GM18519 (cell line): ENCODE data around the gene RPL15.

ENCODE experiments used
- ATAC-seq: cut with Tn5 transposase; IDR thresholded peaks from one replicate; pipeline ENCODE4 v1.9.1; 2021; ENCODE audit warnings: mild to moderate bottlenecking, moderate library complexity; ENCODE audit not compliant: unreplicated experiment, low FRiP score

The RPL15 gene

DNA sequence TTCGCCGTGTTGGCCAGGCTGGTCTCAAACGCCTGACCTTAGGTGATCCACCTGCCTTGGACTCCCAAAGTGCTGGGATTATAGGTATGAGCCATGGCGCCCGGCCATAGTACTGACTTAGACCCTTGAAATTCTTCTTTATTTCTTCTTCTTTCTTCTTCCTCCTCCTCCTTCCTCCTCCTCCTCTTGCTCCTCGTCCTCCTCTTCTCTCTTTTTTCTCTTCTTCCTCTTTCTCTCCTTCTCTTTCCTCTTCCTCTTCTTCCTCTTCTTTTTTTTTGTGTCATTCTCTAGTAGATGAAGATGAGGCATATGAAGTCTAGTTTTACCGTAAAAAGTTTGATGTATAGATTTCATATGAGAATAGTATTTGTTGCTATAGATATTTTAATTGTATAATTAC lies 9.3 kb downstream of the RPL15 start:
- no peak for ATAC-seq

DNA sequence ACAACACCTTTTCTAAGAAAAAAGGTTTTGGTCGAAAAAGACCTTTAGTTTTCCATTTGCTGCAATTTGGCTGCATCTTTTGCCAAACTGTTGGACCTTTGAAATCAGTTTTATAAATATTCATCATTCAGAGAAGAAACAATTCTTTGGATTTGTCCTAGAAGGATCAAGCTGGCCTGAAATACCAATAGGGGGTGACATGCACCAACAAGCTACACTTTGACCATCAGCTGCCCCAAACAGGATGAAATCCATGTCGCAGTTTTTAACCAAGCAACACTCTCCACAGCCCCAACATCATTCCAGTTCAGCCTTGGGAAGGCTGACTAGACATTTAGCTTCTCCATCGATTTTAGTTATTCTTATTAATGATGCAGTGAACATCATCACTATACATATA lies 9.8 kb downstream of the RPL15 start:
- no peak for ATAC-seq

DNA sequence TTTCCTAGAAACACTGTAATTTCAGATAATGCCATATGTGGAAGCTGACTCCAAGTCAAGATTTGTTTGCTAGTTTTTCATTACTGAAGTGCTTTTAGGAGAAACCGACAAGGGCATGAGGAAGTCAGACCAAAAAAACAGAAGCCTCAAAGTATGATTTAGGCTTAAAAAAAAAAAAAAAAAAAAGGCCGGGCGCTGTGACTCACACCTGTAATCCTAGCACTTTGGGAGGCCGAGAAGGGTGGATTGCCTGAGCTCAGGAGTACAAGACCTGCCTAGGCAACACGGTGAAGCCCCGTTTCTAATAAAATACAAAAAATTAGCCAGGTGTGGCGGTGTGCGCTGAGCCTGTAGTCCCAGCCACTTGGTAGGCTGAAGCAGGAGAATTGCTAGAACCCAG lies 11.6 kb downstream of the RPL15 start:
- ATAC-seq: no peak

DNA sequence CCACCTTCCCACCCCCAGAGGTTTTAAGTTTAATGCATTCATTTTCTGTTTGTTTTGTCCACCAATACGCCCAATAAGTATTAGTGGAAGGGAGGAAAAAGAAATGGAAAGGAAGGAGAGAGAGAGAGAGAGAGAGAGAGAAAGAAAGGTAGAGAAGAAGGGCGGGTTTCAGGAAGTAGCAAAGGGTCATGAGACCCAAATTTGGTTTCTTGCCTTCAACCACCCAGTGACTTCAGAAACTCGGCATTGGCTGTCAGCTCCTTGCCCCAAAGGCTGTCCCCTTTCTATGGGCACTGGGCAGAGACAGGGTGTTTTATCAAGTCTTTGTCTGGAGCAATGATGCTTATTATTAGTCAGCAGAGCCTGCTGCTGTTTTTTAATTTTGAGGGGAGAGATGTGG lies 14.7 kb downstream of the RPL15 start:
- no peak for ATAC-seq

DNA sequence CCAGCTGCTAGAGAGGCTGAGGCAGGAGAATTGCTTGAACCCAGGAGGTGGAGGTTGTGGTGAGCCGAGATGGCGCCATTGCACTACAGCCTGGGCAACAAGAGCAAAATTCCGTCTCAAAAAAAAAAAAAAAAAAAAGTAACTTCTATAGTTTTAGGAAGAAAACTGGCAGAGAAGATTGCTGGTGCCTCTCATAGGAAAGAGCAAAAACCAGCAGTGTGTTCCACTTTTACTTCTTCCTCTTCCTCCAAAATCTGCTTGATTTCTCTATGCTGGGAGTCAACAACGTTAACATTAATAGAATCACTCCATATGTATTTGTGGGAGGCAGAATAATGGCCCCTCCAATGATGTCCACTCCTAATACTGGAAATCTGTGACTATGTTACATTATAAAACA lies 15.6 kb downstream of the RPL15 start:
- ATAC-seq: no peak

DNA sequence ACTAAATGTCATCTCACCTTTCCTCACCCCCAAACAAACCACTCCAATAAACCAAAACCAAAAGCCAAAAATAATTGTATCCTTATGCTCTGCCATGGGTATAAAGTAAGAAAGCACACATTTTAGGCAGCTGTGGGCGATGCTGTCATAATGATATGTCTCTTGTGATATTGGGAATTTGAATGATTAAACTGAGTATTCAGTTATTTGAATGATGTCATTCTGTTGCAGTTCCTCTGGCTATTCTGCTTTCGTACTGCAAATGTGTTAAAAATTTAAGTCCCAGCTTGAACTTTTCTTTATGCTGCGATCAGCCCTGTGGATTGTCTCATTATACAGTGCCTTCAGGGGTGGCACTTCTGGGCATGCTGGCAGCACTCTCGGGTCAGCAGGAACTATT lies 17.3 kb downstream of the RPL15 start:
- ATAC-seq: no peak

DNA sequence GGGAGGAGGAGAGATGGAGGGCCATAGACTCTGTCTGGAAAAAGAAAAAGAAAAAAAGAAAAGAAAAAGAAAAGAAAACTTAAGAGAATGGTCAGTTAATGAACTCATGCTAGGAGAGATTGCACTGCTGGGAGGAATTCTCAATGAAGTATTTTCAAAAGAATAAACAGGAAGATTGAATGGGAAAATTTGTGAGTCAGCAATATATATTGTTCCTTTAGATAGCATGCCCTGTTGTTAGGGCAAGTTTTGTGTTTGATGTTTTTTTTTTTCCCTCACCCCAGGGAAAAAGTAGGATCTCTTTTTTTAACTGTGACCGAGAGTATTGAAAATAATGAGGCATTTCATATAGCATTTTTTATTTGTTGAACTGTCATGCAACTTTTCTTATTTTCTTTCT lies 20.4 kb downstream of the RPL15 start:
- no peak for ATAC-seq

DNA sequence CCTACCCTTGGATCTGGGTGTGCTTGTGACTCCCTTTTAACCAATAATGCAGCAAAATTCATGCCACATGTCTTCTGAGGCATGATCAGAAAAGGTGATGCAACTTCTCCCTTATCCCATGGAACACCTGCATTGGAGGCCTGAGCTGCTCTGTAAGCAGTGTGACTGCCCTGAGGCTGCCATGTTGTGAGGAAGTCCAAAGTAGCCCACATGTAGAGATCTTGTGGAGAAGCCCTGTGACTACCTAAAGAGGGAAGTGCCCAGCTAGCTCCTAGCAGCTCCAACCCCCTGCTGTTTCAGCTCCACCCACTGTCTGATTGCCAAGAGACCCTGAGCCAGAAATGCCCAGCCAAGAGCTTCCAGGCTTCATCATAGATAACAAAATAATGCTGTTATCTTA lies 21.8 kb downstream of the RPL15 start:
- ATAC-seq: no peak

DNA sequence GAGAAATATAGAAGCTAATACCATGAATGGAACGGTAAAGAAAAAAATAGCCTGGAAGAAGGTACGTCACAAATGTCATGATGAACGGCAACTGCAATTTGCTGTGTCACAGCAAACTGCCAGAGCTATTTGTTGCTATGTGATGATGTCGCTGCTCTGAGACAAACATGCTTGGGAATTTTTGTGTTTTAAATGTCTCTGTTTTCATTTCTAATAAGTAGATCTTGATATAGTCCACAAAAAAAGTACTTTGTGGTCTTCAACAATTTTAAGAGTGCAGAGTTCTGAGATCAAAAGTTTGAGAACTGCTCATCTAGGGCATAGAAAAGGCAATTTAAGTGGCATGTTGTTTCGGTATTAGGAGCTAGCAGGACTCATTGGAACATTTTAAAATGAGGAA lies 23.8 kb downstream of the RPL15 start:
- ATAC-seq: no peak

DNA sequence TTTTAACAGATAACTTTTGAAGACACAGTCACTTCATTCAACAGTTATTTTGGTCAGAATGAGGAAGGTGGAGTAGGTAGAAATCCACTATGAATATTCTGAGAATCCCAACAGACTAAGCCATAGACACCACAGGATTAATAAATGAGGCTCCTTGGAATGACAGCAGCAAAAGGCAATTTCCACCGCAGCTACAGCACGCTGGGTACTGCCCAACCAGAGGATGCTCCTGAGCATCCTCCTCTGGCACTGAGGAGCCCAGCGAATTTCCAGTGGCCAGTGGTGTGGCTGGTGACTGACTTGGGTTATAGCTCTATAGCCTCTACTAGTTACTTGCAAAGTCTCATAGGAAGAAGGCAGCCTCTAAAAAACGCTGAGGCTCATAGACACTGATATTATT lies 24.5 kb downstream of the RPL15 start:
- ATAC-seq: no peak

DNA sequence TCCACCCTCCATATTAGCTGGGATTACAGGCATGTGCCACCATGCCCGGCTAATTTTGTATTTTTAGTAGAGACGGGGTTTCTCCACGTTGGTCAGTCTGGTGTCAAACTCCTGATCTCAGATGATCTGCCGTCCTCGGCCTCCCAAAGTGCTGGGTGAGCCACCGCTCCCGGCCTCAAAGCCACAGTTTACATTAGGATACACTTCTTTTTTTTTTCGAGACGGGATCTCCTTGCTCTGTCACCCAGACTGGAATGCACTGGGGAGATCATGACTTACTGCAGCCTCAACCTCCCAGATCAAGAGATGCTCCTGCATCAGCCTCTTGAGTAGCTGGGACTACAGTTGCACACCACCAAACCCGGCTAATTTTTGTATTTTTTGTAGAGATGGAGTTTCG lies 25.6 kb downstream of the RPL15 start:
- no peak for ATAC-seq

DNA sequence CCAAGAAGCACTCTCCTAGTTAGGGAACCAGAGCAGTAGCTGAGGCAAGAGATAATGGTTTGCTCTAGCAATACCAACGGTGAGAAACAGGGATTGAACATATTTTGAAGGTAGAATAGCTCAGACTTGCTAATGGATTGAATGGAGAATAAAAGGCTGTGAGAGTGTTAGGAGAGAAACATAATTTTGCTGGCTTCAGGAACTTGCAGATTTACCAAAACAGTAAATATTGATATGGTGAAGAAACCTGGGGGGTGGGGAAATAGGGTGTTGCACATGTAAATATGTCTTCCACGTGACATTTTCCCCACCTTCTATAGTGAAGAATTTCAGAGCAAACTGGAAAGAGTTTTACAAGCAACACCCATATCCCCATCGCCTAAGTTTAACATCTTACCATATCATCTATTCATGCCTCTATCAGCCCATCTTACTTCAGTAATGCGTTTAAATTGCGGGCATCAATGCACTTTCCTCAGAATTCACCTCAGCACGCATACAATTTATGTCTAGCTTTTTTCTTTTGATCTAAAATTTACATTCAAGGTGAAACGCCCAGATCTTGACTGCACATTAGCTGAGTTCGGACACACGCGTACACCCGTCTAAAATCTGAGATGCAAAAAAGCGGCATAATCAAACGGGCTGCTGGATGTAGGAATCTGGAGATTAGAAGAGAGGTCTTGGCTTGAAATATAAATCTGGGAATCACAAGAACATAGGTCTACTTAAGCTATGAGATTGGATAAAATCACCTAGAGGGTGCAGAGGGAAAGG lies 27.3 kb downstream of the RPL15 start:
- no peak for ATAC-seq

DNA sequence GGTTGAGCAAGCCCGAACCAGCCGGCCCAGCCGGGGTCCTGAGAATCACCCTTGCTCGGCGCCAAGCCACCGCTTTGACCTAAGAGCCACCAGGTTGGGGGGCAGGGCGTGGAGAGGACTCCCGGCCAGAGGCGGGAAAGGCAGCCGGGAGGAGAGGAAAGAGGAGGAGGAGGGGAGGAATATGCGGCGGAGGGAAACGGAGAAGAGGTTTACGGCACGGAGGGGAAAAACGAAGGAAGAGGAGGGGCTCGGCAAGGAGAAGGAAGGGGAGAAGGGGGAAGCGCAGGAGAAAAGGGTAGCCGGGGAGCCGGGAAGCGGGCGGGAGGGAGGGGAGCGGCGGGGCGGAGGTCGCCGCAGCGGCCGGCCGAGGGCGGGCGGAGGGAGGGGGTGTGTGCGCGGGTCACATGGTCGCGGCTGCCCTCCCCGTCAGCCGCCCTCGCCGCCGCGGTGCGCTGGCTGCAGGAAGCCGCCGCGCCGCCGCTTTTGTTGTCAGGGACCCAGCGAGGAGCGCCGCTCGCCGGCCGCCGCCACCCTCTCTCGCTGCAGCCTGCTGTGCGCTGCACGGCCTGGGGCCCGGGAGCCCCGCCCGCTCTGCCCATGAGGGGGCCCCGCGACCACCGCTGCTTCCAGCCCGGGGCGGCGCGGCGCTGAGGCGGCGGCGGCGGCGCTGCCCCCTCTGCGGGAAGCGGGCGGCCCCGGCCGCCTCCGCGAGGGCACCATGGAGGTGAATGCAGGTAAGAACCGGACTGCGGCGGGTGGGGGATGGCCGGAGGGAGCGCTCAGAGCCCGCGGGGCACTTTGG lies 28.1 kb downstream of the RPL15 start, which contains the start of gene NR1D2:
Gene NR1D2, plus strand, starts transcription at position 426 of the 802 bp plus-strand sequence. Its CDS starts 293 bp downstream, at position 719.
- peak; percentile 37 for ATAC-seq

DNA sequence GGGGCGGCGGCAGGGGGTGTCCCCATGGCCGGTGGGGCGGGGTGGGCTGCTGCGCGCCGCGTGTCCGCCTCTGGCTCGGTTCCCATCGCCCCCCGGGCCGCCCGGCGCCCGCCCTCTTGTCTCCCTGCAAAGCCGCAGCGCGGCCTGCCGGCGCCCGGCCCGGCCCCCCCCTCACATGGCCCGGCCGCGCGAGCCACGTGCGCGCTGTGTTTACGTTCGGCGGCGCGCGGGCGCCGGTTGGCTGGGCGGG lies 28.7 kb downstream of the RPL15 start:
- ATAC-seq: no peak

DNA sequence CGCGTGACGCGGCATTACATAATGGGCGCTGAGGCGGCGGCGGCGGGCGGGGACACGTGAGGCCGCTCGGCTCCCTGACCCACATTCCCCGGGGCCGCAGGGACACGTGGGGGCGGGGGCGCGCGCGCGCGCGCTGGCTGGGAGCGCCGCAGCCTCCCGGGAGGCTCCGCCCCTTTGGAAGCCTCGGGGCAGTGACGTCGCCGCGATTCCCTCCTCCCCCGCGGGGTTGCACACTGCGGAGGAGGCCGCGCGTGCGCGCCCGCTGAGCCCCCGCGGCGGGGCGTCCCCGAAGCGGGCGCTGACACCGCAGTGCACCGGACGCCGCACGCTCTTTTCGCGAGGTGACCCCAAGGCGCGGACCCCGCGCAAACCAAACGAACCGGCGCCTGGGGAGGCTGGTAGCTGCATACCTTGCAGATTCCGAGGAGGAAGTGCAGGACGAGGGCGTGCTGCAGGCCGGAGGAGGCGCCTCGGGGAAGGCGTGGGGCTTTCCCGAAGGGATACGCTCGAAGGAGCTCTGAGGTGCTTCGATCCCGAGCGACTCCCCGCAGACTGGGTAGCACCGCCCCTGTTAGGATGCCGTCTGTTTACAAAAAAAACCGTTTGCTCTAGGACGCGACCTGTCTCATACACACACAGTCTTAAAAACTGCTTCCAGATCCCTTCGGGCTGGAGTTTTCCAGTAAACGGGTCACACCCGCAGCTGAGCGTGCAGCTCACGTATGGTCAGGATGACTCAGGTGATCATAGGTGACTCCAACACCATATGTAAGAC lies 29.2 kb downstream of the RPL15 start:
- peak; percentile 66 for ATAC-seq

DNA sequence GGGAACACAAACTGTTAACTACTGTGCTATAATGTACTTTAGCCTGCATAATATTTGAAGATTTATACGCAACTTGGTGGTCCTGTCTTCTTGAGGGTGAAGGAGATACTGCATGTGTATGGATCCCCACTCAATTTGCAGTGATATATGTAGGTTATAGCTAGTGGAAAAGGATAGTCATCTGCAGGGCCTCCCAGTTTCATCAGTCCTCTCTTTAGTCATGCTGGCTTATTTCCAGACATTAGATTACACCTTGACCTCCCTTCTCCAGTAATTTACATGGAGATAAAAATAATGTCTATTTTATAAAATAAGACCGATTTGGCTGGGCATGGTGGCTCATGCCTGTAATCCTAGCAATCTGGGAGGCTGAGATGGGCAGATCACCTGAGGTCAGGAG lies 31.8 kb downstream of the RPL15 start:
- no peak for ATAC-seq

DNA sequence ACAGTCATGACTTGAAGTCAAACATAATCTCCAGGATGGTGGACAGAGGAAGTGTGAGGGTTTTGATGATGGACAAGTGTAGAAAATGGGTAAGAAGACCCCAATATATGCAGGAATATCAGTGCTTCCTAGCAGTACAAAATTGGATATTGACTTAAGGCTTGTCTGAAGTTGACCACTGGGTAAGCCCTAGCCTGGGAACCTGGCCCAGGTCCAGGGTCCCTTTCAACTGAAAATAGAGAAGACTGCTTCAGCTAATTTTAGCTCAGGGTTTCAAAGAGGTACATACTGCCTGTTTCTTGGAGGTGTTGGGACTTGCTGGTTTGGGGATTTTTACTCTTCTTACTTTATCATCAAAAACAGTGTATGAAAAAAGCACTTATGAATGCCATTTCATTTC lies 32.9 kb downstream of the RPL15 start:
- ATAC-seq: no peak

DNA sequence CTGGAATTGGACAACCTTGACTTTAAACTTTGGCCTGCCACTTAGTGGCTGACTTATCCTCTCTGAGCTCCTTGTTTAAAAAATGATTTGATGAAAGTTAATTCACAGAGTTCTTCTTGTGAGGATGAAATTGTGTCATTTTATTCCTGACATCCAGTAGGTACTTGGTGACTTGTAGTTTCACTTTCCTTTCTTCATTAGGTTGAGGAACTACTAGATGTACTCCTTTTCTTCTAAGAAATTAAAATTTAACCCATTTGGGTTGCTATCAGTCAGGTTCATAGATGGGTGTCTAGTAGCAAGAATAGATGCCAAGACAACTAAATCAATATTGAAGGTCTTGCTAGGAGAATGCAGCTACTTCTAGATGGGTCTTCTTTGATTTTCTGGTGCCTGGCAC lies 33.4 kb downstream of the RPL15 start:
- ATAC-seq: no peak

DNA sequence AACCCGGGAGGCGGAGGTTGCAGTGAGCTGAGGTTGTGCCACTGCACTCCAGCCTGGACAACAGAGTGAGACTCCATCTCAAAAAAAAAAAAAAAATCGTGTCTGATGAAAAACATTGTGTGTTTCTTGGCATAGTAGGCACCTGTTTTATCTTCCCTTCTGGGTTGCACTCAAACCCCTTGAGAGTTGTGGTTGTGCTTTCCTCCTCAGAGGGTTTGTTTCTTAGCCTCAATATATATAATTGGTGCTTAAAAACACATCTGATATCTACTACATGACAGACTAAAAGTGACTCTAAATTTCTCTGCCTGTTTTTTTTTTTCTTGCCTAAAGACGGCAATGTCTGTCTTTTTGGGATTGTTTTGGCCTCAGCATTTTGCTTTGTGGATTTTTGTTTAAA lies 35.7 kb downstream of the RPL15 start:
- peak; percentile 31 for ATAC-seq

DNA sequence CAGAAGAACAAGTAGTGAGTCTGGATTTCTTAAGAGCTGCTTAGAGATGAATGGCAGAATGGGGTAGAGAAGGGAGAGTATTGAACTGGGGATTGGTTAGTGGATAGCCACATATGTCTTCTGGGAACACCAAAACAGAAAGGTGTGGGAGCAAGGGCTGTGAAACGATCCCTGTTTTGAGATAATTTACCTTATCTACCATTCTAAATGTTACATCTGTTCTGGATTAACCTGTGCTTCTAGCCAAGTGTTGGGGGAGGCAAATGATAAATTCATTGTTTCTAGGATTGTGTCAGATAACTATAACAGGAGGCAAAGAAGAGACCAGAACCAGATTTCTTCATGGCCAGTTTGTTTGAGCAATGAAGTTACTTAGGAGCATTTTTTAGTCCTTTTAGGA lies 36.6 kb downstream of the RPL15 start:
- no peak for ATAC-seq

DNA sequence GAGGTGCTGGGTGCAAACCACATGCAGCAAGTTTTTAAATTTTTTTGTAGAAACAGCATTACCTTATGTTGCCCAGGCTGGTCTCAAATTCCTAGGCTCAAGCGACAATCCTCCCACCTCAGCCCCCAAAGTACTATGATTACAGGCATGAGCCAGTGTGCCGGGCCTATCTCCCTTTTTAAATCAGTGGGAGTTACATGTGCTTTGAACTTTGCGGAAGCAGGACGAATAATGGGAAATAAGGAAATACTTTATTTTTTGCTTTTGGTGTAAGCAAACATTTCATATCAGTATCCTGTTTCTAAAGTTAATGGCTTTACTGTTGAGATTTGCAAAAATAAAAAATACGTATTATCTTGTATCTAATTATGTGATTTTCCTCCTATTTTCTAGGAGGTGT lies 37.2 kb downstream of the RPL15 start:
- ATAC-seq: no peak

DNA sequence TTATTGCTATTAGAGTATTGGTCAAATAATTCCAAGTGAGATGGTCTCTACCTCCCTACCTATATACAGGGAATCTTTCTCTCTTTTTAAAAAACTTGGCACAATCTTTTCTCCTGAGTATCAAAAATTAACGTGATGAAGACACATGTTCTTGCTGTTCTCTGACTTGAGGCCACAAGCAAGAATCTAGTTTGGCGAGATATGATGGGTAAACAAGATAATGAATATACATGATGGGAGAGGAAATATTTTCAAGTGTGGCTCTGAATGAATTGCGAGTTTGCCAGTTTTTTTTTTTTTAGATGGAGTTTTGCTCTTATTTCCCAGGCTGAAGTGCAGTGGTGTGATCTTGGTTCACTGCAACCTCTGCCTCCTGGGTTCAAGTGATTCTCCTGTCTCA lies 39.8 kb downstream of the RPL15 start:
- ATAC-seq: no peak
